Stimulated activated CD8-positive, alpha-beta memory T cell treated with anti-CD3 and anti-CD28 coated beads, Interleukin-7, amount 100 ng/mL, for 48 hours (primary cell): ENCODE measurements around the gene RNF175.
A peak's percentile ranks its signal among the peaks of the same experiment; 100 is the strongest.

Experiments used
- DNase-seq, 2 donors: peaks; one replicate each; pipeline ENCODE4 v3.0.0-alpha.2; 2020; ENCODE audit warnings: low read depth in 1 of 2; ENCODE audit errors: extremely low read depth in 1 of 2

RNF175 gene

GRCh38 chr4:153759407-153760316 is at the start of gene RNF175:
Gene RNF175 (minus strand): TSS chr4:153760024. CDS start chr4:153759862, 162 bp downstream.
- no peak for DNase-seq

- peak in 1 of 2 donors; percentile 29 for DNase-seq
Observed at GRCh38 chr4:153809307-153809706, 49.5 kb upstream of the RNF175 start.

GRCh38 chr4:153808175-153808574 is 48.4 kb upstream of the RNF175 start:
- DNase-seq = no peak

GRCh38 chr4:153806073-153806472 is 46.2 kb upstream of the RNF175 start:
- DNase-seq = no peak

- no peak for DNase-seq
Observed at GRCh38 chr4:153804722-153805121, 44.9 kb upstream of the RNF175 start.

GRCh38 chr4:153799694-153800074 is 39.9 kb upstream of the RNF175 start:
- DNase-seq = no peak

- DNase-seq = no peak
Observed at GRCh38 chr4:153798901-153799693, 39.3 kb upstream of the RNF175 start.

- DNase-seq = no peak
Observed at GRCh38 chr4:153798420-153798819, 38.6 kb upstream of the RNF175 start.

- no peak for DNase-seq
Observed at GRCh38 chr4:153794006-153794405, 34.2 kb upstream of the RNF175 start.

- no peak for DNase-seq
Observed at GRCh38 chr4:153792618-153793247, 32.9 kb upstream of the RNF175 start.

- DNase-seq = no peak
Observed at GRCh38 chr4:153791746-153792617, 32.2 kb upstream of the RNF175 start.

GRCh38 chr4:153790962-153791551 is 31.2 kb upstream of the RNF175 start:
- no peak for DNase-seq

- DNase-seq = no peak
Observed at GRCh38 chr4:153790500-153790865, 30.7 kb upstream of the RNF175 start.

- DNase-seq = no peak
Observed at GRCh38 chr4:153789741-153790499, 30.1 kb upstream of the RNF175 start.

GRCh38 chr4:153788413-153789276 is 28.8 kb upstream of the RNF175 start, which contains the start of gene SFRP2:
Gene SFRP2 (minus strand): TSS chr4:153789083. CDS start chr4:153788835, 248 bp downstream.
- no peak for DNase-seq

- no peak for DNase-seq
Observed at GRCh38 chr4:153788051-153788412, 28.2 kb upstream of the RNF175 start.

- no peak for DNase-seq
Observed at GRCh38 chr4:153787575-153787974, 27.8 kb upstream of the RNF175 start.

GRCh38 chr4:153787061-153787560 is 27.3 kb upstream of the RNF175 start:
- no peak for DNase-seq
